ENCODE data around the gene NCKAP1. TPM values are rescaled to one million over a fixed set of nuclear protein-coding genes. Genes with fewer than 3 reads are reported as not detected.
"Not testable (repeated sequence)": the region's sequence is repeated elsewhere in the genome, so short reads cannot be mapped to it uniquely, and the experiment has no call there.

NCKAP1 gene
- total RNA-seq, 1 donor = 167 TPM

DNA sequence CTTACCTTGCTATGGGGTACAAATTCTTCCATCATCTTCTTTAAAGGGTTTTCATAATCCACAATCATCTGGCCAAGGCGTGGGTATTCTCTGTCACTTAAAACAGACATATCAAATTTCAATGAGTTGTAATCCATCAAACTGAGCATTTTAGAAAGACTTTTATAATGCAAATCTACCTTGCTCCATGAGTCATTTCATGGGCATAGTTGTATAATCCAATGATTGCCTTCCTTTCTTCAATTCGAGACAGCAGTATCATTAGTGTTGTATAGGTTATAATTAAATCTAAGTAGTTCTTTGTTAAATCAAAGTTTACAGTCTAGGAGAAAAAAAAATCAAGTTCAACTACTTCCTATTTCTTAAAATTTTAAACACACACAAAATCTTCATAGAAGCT is 36.3 kb downstream of the NCKAP1 start:
- TF ChIP-seq, protein P1, sequence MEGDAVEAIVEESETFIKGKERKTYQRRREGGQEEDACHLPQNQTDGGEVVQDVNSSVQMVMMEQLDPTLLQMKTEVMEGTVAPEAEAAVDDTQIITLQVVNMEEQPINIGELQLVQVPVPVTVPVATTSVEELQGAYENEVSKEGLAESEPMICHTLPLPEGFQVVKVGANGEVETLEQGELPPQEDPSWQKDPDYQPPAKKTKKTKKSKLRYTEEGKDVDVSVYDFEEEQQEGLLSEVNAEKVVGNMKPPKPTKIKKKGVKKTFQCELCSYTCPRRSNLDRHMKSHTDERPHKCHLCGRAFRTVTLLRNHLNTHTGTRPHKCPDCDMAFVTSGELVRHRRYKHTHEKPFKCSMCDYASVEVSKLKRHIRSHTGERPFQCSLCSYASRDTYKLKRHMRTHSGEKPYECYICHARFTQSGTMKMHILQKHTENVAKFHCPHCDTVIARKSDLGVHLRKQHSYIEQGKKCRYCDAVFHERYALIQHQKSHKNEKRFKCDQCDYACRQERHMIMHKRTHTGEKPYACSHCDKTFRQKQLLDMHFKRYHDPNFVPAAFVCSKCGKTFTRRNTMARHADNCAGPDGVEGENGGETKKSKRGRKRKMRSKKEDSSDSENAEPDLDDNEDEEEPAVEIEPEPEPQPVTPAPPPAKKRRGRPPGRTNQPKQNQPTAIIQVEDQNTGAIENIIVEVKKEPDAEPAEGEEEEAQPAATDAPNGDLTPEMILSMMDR (IDR thresholded peaks at IDR 0.05; ENCODE audit: insufficient read depth, low read length) = no peak
- DNase-seq (ENCODE audit: low read depth) = no peak
- H3K4me3 ChIP-seq (ENCODE audit: low read depth, low read length) = no peak overlapping the region

DNA sequence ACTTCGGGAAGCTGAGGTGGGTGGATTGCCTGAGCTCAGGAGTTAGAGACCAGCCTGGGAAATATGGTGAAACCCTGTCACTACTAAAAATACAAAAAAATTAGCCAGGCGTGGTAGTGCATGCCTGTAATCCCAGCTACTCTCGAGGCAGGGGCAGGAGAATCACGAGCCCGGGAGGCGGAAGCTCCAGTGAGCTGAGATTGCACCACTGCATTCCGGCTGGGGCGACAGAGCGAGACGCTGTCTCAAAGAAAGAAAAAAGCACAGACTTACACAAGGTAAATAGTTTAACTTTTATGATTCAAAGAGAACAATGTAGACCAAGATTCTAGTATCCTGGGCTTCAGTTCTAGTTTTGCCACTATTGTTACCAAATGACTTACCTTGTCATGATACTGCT is 37.4 kb downstream of the NCKAP1 start:
- no peak overlapping the region for H3K4me3 ChIP-seq (ENCODE audit: low read depth, low read length)
- DNase-seq (ENCODE audit: low read depth) = no peak
- TF ChIP-seq, protein P1 (IDR thresholded peaks at IDR 0.05; ENCODE audit: insufficient read depth, low read length) = no peak

DNA sequence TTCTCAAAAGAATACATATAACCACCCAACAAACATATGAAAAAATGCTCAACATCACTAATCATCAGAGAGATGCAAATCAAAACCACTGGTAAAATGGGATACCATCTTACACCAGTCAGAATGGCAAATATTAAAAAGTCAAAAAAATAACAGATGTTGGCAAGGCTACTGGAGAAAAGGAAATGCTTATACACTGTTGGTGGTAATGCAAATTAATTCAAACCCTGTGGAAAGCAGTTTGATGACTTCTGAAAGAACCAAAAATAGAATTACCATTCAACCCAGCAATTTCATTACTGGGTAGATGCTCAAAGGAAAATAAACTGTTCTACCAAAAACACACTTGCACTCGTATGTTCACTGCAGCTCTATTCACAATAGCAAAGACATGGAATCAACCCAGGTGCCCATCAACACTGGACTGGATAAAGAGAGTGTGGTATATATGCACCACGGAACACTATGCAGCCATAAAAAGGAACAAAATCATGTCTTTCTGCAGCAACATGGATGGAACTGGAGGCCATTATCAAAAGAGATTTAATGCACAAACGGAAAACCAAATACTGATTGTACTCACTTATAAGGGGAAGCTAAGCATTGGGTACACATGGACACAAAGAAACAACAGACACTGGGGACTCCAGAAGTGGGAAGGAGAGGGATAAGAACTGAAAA is 38.8 kb downstream of the NCKAP1 start:
- DNase-seq (ENCODE audit: low read depth) = no peak
- H3K4me3 ChIP-seq (ENCODE audit: low read depth, low read length) = no peak overlapping the region
- TF ChIP-seq, protein P1 (IDR thresholded peaks at IDR 0.05; ENCODE audit: insufficient read depth, low read length) = no peak

DNA sequence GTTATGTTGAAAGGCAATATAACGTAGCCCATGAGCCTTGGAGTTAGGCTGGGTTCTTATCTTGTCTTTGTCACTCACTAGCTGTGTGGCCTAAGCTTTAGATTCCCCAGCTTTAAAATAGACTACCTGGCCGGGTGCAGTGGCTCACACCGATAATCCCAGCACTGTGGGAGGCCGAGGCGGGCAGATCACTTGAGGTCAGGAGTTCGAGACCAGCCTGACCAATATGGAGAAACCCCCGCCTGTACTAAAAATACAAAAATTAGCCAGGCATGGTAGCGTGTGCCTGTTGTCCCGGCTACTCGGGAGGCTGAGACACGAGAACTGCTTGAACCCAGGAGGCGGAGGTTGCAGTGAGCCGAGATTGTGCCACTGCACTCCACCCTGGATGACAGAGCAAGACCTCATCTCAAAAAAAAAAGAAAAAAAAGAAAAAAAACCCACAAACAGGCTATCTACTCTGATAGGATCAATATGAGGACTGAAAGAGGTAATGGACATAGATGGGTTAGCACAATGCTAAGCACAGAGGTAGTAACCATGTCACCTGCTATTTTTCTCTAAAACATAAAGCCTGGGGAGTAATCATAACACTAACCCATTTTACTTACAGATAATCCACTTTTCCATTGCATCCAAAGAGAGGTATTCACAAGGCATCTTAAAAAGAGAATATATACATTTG is 43.9 kb downstream of the NCKAP1 start:
- H3K4me3 ChIP-seq (ENCODE audit: low read depth, low read length) = no peak overlapping the region
- no peak for DNase-seq (ENCODE audit: low read depth)
- TF ChIP-seq, protein P1 (IDR thresholded peaks at IDR 0.05; ENCODE audit: insufficient read depth, low read length) = no peak

DNA sequence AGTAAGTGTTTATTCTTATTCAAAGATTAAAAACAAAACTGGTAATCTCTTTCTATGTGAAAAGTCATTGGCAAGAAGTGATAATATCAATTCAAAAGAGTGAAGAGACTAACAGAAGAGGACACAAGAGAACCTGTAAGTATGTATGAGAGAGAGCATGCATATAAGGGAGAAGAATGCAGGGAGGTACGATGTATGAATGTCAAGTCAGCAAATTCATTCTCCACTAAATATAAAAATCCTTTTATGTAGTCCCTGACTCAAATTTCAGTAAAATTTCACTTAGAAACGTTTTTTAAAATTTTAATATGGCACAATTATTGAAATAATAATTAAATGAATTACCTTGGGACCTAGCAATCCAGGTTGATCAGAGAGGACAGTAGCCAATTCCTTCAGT is 55.3 kb downstream of the NCKAP1 start:
- TF ChIP-seq, protein P1 (IDR thresholded peaks at IDR 0.05; ENCODE audit: insufficient read depth, low read length) = no peak
- no peak for DNase-seq (ENCODE audit: low read depth)
- no peak overlapping the region for H3K4me3 ChIP-seq (ENCODE audit: low read depth, low read length)

DNA sequence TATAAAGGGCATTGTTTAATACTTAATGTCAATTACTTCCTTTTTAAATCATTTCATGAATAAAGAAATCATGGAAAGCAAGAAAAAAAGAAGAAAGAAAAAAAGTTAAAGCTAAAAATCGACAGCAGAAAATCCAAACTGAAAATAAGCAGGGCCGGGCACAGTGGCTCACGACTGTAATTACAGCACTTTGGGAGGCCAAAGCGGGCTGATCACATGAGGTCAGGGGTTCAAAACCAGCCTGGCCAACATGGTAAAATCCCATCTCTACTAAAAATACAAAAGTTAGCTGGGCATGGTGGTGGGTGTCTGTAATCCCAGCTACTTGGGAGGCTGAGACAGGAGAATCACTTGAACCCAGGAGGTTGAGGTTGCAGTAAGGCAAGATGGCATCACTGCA is 56.8 kb downstream of the NCKAP1 start:
- H3K4me3 ChIP-seq (ENCODE audit: low read depth, low read length); DNase-seq (ENCODE audit: low read depth): not testable (repeated sequence)

DNA sequence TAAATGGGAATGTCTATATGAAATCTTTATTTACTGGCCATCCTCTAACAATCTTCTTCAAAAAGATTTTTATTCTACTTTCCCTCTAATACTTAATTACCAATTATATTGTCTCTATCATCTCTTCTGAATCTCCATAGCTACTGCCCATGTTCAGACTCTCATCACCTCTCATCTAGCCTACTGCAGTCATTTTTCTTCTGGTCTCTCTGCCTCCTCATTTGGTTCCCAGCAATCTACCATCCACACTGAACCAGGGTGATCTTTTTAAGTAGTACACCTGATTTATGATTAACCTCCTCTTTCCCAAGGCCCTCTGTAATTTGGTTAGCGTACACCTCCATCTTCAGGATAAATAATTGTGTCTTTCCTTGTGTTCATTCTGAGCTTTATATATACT is 57.6 kb downstream of the NCKAP1 start:
- no peak overlapping the region for H3K4me3 ChIP-seq (ENCODE audit: low read depth, low read length)
- DNase-seq (ENCODE audit: low read depth) = no peak
- TF ChIP-seq, protein P1 (IDR thresholded peaks at IDR 0.05; ENCODE audit: insufficient read depth, low read length) = no peak
